H1 (cell line): Measurements from ENCODE around the gene RAB22A. TPM values are rescaled to one million over a fixed set of nuclear protein-coding genes. Genes with fewer than 3 reads are reported as not detected.

Experiments
- ASH2L ChIP-seq: fragments of 200-600, 300-600 bp; sonication (generic); IDR thresholded peaks from one replicate; pipeline ENCODE4 v1.7.1; 2017; ENCODE audit warnings: low read length
- GABPA ChIP-seq: IDR thresholded peaks from 2 replicates; pipeline ENCODE4 v1.6.1; 2011; ENCODE audit warnings: mild to moderate bottlenecking, low read length, moderate library complexity, borderline replicate concordance; ENCODE audit not compliant: insufficient read depth
- NANOG ChIP-seq: IDR thresholded peaks from 2 replicates; pipeline ENCODE4 v1.6.1; 2011; ENCODE audit warnings: low read length, low read depth, mild to moderate bottlenecking, inconsistent platforms; ENCODE audit not compliant: insufficient read depth, poor library complexity, severe bottlenecking
- RAD21 ChIP-seq, 2 experiments: IDR thresholded peaks in 1 of 2; conservative IDR thresholded peaks in 1 of 2; 2 replicates each; pipeline ENCODE4 v1.6.1; 2011; ENCODE audit warnings: low read depth in 2 of 2, low read length in 2 of 2, improper control_type of control experiment in 1 of 2, inconsistent platforms in 1 of 2, mild to moderate bottlenecking in 1 of 2, moderate library complexity in 1 of 2
- polyA plus RNA-seq, 7 experiments: library from polyadenylated mRNA; depleted of rRNA in 3 of 7; stranded (reverse) in 5 of 7; unstranded in 2 of 7; fragments of >200 nt in 5 of 7; fragments of 200-250 nt in 2 of 7; gene quantifications; 1 replicate in 5 of 7; 2 replicates in 1 of 7; 4 replicates in 1 of 7; pipeline versions ENCODE4 v1.2.1 to v1.2.3, GENCODE V29; 2011 to 2013; ENCODE audit warnings: missing spikeins in 2 of 7, mixed read lengths in 2 of 7
- total RNA-seq: library from RNA; stranded (reverse); fragmentation: NEBNext Ultra II Directional; extraction: Animal tissue kit (Norgen Biotek cat#: 25700); gene quantifications from 2 replicates; pipeline ENCODE4 v1.2.1, GENCODE V29; 2021
- TF ChIP-seq, protein P1 (sequence below): IDR thresholded peaks from 2 replicates; pipeline ENCODE4 v1.6.1; 2012; ENCODE audit warnings: inconsistent platforms

RAB22A gene
- total and polyA plus RNA-seq, 2 of the 8 experiments (the other 6 are each of a cell fraction or from before 2014, with no cell fraction given): 3.1 to 6.6 TPM

DNA sequence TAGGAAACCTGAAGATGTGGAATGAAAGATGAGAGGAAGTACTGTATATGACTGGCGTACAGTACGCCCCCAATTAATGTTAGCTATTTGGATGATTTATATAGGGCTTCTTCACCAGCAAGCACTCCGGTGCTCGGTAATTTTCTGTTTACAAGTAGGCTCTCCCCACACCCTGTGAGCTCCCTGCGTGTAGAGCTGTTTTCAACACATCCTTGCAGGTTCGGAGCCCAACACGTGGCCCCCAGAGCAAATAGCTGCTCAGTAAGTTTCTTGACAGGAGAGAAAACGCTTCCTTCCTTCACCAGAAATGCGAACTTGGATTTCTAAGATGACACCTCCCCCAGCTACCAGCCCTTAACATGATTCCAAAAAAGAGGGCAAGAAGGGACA lies 1.2 kb upstream of the RAB22A start (continued):
- TF ChIP-seq, protein P1, sequence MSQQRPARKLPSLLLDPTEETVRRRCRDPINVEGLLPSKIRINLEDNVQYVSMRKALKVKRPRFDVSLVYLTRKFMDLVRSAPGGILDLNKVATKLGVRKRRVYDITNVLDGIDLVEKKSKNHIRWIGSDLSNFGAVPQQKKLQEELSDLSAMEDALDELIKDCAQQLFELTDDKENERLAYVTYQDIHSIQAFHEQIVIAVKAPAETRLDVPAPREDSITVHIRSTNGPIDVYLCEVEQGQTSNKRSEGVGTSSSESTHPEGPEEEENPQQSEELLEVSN: no peak
- TF ChIP-seq RAD21 (IDR thresholded peaks at IDR 0.05 in 1 of 2, conservative IDR thresholded peaks at IDR 0.05 in 1 of 2; ENCODE audit: low read depth in 2 of 2, low read length in 2 of 2): no peak
- no peak for TF ChIP-seq NANOG
- no peak for TF ChIP-seq GABPA
- TF ChIP-seq ASH2L: no peak
